ENCODE measurements around the gene TFF3. TPM values are rescaled to one million over a fixed set of nuclear protein-coding genes. Genes with fewer than 3 reads are reported as not detected.

The TFF3 gene
- polyA plus RNA-seq, 1 donor from 2014 or later = not detected

DNA sequence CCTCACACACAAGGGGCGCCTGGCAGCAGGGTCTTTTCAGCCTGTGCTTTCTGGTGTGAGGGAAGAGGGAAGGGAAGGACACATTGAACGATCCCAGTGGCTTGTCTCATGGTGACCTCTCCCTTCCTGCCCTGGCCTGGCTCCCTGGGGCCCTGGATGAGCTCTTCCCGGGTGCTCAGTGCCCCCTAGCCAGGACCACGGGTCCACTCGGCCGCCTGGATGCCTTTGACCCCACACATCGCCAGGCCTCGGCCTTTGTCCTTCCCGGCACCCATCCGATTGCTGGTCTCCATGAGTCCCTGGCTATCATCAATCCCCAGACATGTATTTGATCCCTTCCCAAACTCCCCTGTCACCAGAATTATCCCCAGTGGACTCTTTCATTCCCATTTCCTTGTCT lies 6.0 kb upstream of the TFF3 start:
- Histone ChIP-seq H4K20me1 (ENCODE audit: insufficient read depth) (no peaks in the 10 kb centered on the region), H3K4me2 (ENCODE audit: low read length) (no peak overlapping the region), H3K27me3 (ENCODE audit: insufficient read depth, low read depth, low read length) (no peaks in the 10 kb centered on the region), H3K4me3 (ENCODE audit: low read length) (no peak overlapping the region), H3K9me3 (ENCODE audit: low read length) (no peaks in the 10 kb centered on the region), H3K36me3 (ENCODE audit: insufficient read depth, low read length) (no peaks in the 10 kb centered on the region), H3K9me2 (ENCODE audit: insufficient read depth, low read length) (no peaks in the 10 kb centered on the region), H2AFZ (ENCODE audit: low read depth, low read length) (no peak overlapping the region), H3K79me2 (replicated peaks; ENCODE audit: insufficient read depth, low read length) (no peaks in the 10 kb centered on the region), H3K9ac (ENCODE audit: low read length) (no peak overlapping the region), H3K27ac (ENCODE audit: low read length) (no peak overlapping the region), H3F3A (ENCODE audit: insufficient read depth, low read length, poor library complexity, severe bottlenecking) (no peaks in the 10 kb centered on the region)
- TF ChIP-seq TAF1 (IDR thresholded peaks at IDR 0.05; ENCODE audit: low read depth) (no peak), POLR2AphosphoS5 (IDR thresholded peaks at IDR 0.05) (no peak), MXI1 (conservative IDR thresholded peaks at IDR 0.05; ENCODE audit: poor library complexity, severe bottlenecking) (no peak), CTCF (IDR thresholded peaks at IDR 0.05; ENCODE audit: poor library complexity, severe bottlenecking) (no peak), RAD21 (conservative IDR thresholded peaks at IDR 0.05) (no peak), EP300 (conservative IDR thresholded peaks at IDR 0.05; ENCODE audit: poor library complexity, severe bottlenecking) (no peak), SMC3 (conservative IDR thresholded peaks at IDR 0.05; ENCODE audit: poor library complexity) (no peak), EZH2 (IDR thresholded peaks at IDR 0.05; ENCODE audit: borderline replicate concordance, insufficient read depth, low read length, poor library complexity, severe bottlenecking) (no peak)
- TF ChIP-seq, protein P1, sequence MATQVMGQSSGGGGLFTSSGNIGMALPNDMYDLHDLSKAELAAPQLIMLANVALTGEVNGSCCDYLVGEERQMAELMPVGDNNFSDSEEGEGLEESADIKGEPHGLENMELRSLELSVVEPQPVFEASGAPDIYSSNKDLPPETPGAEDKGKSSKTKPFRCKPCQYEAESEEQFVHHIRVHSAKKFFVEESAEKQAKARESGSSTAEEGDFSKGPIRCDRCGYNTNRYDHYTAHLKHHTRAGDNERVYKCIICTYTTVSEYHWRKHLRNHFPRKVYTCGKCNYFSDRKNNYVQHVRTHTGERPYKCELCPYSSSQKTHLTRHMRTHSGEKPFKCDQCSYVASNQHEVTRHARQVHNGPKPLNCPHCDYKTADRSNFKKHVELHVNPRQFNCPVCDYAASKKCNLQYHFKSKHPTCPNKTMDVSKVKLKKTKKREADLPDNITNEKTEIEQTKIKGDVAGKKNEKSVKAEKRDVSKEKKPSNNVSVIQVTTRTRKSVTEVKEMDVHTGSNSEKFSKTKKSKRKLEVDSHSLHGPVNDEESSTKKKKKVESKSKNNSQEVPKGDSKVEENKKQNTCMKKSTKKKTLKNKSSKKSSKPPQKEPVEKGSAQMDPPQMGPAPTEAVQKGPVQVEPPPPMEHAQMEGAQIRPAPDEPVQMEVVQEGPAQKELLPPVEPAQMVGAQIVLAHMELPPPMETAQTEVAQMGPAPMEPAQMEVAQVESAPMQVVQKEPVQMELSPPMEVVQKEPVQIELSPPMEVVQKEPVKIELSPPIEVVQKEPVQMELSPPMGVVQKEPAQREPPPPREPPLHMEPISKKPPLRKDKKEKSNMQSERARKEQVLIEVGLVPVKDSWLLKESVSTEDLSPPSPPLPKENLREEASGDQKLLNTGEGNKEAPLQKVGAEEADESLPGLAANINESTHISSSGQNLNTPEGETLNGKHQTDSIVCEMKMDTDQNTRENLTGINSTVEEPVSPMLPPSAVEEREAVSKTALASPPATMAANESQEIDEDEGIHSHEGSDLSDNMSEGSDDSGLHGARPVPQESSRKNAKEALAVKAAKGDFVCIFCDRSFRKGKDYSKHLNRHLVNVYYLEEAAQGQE (IDR thresholded peaks at IDR 0.05; ENCODE audit: borderline replicate concordance) = no peak

DNA sequence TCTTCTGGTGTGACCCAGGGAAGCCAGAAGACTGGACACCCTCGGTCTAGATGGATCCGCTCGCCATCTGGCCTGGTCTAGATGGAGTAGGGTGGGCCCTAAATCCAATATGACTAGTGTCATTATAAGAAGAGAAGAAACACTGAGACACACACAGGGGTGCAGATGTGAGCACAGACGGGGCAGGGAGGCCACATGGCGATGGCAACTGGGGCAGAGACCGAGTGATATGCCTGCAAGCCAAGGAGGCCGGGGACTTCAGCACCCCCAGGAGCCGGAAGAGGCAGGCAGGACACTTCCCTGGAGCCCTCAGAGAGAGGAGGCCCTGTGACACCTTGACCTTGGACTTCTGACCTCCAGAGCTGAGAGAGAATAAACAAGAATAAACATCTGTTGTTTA lies 5.6 kb upstream of the TFF3 start:
- no peaks in the 10 kb centered on the region for H3K27me3 ChIP-seq (ENCODE audit: insufficient read depth, low read depth, low read length)
- H3K36me3 ChIP-seq (ENCODE audit: insufficient read depth, low read length) = no peaks in the 10 kb centered on the region
- no peaks in the 10 kb centered on the region for H4K20me1 ChIP-seq (ENCODE audit: insufficient read depth)
- H3K4me3 ChIP-seq (ENCODE audit: low read length) = no peak overlapping the region
- H3K79me2 ChIP-seq (replicated peaks; ENCODE audit: insufficient read depth, low read length) = no peaks in the 10 kb centered on the region
- no peaks in the 10 kb centered on the region for H3K9me2 ChIP-seq (ENCODE audit: insufficient read depth, low read length)
- H3F3A ChIP-seq (ENCODE audit: insufficient read depth, low read length, poor library complexity, severe bottlenecking) = no peaks in the 10 kb centered on the region
- TF ChIP-seq TAF1 (IDR thresholded peaks at IDR 0.05; ENCODE audit: low read depth) = no peak
- TF ChIP-seq RAD21 (conservative IDR thresholded peaks at IDR 0.05) = no peak
- no peak for TF ChIP-seq EP300 (conservative IDR thresholded peaks at IDR 0.05; ENCODE audit: poor library complexity, severe bottlenecking)
- no peak overlapping the region for H3K4me2 ChIP-seq (ENCODE audit: low read length)
- no peak overlapping the region for H3K9ac ChIP-seq (ENCODE audit: low read length)
- H2AFZ ChIP-seq (ENCODE audit: low read depth, low read length) = no peak overlapping the region
- no peaks in the 10 kb centered on the region for H3K9me3 ChIP-seq (ENCODE audit: low read length)
- H3K27ac ChIP-seq (ENCODE audit: low read length) = no peak overlapping the region

Measured in neural cell (in vitro differentiated cells).